Colonic mucosa (tissue), 4 donors: Measurements from ENCODE around the gene ATXN7. TPM values are rescaled to one million over a fixed set of nuclear protein-coding genes. Genes with fewer than 3 reads are reported as not detected.

ENCODE experiments used
- DNase-seq: peaks from one replicate; pipeline ENCODE4 v3.0.0-alpha.2; 2020
- H3K27ac ChIP-seq: fragments of 200-600 bp; one replicate; pipeline ENCODE4 v1.8.0; 2021
- H3K27me3 ChIP-seq: fragments of 200-600 bp; one replicate; pipeline ENCODE4 v1.8.0; 2021
- H3K36me3 ChIP-seq: fragments of 200-600 bp; one replicate; pipeline ENCODE4 v1.8.0; 2021
- H3K4me1 ChIP-seq: fragments of 200-600 bp; one replicate; pipeline ENCODE4 v1.8.0; 2021; ENCODE audit warnings: mild to moderate bottlenecking
- H3K4me3 ChIP-seq: fragments of 200-600 bp; one replicate; pipeline ENCODE4 v1.8.0; 2021
- H3K9ac ChIP-seq, 2 donors: one replicate each; pipeline ENCODE4 v1.7.0; 2013; ENCODE audit warnings: control low read depth in 2 of 2, low read depth in 2 of 2, low read length in 2 of 2
- H3K9me3 ChIP-seq: fragments of 200-600 bp; one replicate; pipeline ENCODE4 v1.8.0; 2021
- intact Hi-C: fragments of 100-400 bp; cut with DNase I; formaldehyde crosslinking; loops from one replicate; pipeline ENCODE4 v1.14.1; 2022
- total RNA-seq, 2 donors: library from RNA; stranded (reverse); fragmentation: NEBNext Ultra II Directional in 1 of 2; extraction: Animal tissue kit (Norgen Biotek cat#: 25700) in 1 of 2; gene quantifications; one replicate each; pipeline ENCODE4 v1.2.1, GENCODE V29; 2021
- TF ChIP-seq, protein P1 (sequence below): fragments of 200-600 bp; IDR thresholded peaks from one replicate; pipeline ENCODE4 v1.8.0; 2022; ENCODE audit warnings: antibody characterized with exemption, mild to moderate bottlenecking
- donor health status: healthy.
- donor health status: DM: no; HTN: no; CAD: no.
- donor health status: DM: no; HTN: no; CAD: no.

Gene ATXN7
- total RNA-seq, 2 donors from 2014 or later, result 22.9 to 31.6 TPM

DNA sequence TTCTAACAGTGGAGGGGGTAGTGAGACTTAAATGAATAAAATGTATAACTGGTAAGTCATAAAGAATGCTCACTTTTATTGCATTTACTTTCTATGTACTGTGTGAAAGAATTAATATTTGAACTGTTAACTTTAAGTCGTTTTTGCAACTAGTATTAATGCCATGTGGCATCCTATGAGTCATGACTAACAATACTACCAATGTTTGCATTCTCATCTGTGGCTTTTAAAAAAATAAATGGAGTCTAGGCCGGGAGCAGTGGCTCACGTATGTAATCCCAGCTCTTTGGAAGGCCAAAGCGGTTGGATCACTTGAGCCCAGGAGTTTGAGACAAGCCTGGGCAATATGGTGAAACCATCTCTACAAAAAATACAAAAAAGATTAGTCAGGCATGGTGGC, 39.4 kb upstream of the ATXN7 start:
- Histone ChIP-seq H3K36me3 (no peaks in the 10 kb centered on the region), H3K27me3 (no peaks in the 10 kb centered on the region), H3K4me1 (no peaks in the 10 kb centered on the region), H3K9ac (no peak overlapping the region), H3K27ac (no peak overlapping the region), H3K4me3 (no peak overlapping the region), H3K9me3 (no peaks in the 10 kb centered on the region)
- TF ChIP-seq, protein P1, sequence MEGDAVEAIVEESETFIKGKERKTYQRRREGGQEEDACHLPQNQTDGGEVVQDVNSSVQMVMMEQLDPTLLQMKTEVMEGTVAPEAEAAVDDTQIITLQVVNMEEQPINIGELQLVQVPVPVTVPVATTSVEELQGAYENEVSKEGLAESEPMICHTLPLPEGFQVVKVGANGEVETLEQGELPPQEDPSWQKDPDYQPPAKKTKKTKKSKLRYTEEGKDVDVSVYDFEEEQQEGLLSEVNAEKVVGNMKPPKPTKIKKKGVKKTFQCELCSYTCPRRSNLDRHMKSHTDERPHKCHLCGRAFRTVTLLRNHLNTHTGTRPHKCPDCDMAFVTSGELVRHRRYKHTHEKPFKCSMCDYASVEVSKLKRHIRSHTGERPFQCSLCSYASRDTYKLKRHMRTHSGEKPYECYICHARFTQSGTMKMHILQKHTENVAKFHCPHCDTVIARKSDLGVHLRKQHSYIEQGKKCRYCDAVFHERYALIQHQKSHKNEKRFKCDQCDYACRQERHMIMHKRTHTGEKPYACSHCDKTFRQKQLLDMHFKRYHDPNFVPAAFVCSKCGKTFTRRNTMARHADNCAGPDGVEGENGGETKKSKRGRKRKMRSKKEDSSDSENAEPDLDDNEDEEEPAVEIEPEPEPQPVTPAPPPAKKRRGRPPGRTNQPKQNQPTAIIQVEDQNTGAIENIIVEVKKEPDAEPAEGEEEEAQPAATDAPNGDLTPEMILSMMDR, result no peak
- intact Hi-C loops, result no loop called here
- no peak for DNase-seq

- no peaks in the 10 kb centered on the region for H3K4me1 ChIP-seq
- no peak overlapping the region for H3K4me3 ChIP-seq
- H3K27me3 ChIP-seq, result no peaks in the 10 kb centered on the region
- intact Hi-C loops, result no loop called here
- no peaks in the 10 kb centered on the region for H3K9me3 ChIP-seq
- TF ChIP-seq, protein P1, result no peak
- H3K36me3 ChIP-seq, result no peaks in the 10 kb centered on the region
- no peak overlapping the region for H3K27ac ChIP-seq
- DNase-seq, result no peak
- no peak overlapping the region for H3K9ac ChIP-seq
These were observed 33.1 kb upstream of the ATXN7 start for GRCh38 chr3:63830526-63830925.

GRCh38 chr3:63832395-63832794, 31.3 kb upstream of the ATXN7 start:
- H3K36me3 ChIP-seq, result no peaks in the 10 kb centered on the region

DNA sequence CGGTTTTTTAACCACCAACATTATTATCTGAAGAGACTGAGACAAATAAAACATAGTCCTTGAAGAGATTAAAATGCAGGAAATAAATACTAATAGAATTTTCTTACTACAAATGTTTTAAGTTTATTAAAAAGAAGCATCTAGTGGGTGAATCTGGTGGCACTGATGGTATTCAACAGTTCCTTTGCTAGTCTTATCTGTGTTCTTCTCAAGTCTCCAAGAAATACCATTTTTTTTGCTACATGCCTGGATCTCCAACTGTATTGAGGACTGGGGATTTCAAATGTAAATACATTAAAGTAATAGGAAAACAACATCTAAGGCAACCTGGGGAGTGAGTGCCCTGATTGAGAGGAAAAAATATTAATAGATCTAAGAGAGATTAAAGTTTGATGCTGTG, 22.0 kb upstream of the ATXN7 start:
- H3K9ac ChIP-seq, result no peak overlapping the region
- no peaks in the 10 kb centered on the region for H3K9me3 ChIP-seq
- H3K27me3 ChIP-seq, result no peaks in the 10 kb centered on the region
- no peak overlapping the region for H3K27ac ChIP-seq
- TF ChIP-seq, protein P1, result no peak
- H3K36me3 ChIP-seq, result no peaks in the 10 kb centered on the region
- no peak for DNase-seq
- H3K4me3 ChIP-seq, result no peak overlapping the region
- no peaks in the 10 kb centered on the region for H3K4me1 ChIP-seq
- intact Hi-C loops, result no loop called here

More at GRCh38 chr3:63832395-63832794, 31.3 kb upstream of the ATXN7 start:
- H3K27me3 ChIP-seq, result no peaks in the 10 kb centered on the region
- H3K9ac ChIP-seq, result no peak overlapping the region
- intact Hi-C loops, result no loop called here
- no peak overlapping the region for H3K27ac ChIP-seq
- no peak for DNase-seq
- no peak overlapping the region for H3K4me3 ChIP-seq
- no peaks in the 10 kb centered on the region for H3K4me1 ChIP-seq
- TF ChIP-seq, protein P1, result no peak
- H3K9me3 ChIP-seq, result no peaks in the 10 kb centered on the region

- Histone ChIP-seq H3K9me3 (no peaks in the 10 kb centered on the region), H3K36me3 (no peaks in the 10 kb centered on the region), H3K4me1 (no peaks in the 10 kb centered on the region), H3K27ac (no peak overlapping the region), H3K4me3 (no peak overlapping the region), H3K27me3 (no peaks in the 10 kb centered on the region), H3K9ac (no peak overlapping the region)
- intact Hi-C loops, result no loop called here
- TF ChIP-seq, protein P1, result no peak
- DNase-seq, result no peak
These were observed 21.5 kb upstream of the ATXN7 start for GRCh38 chr3:63842127-63842526.

GRCh38 chr3:63845215-63845614, 18.5 kb upstream of the ATXN7 start:
- TF ChIP-seq, protein P1, result no peak
- Histone ChIP-seq H3K27ac (no peak overlapping the region), H3K9me3 (no peaks in the 10 kb centered on the region), H3K4me1 (no peaks in the 10 kb centered on the region), H3K27me3 (no peaks in the 10 kb centered on the region), H3K36me3 (no peaks in the 10 kb centered on the region), H3K9ac (no peak overlapping the region), H3K4me3 (no peak overlapping the region)
- DNase-seq, result no peak
- intact Hi-C loops, result no loop called here
